GOT3 (cell line): ENCODE results near the gene SRA1.

ENCODE experiments used
- DNase-seq: peaks from one replicate; lab custom pipeline; 2025; ENCODE audit warnings: mixed read lengths; lab: John Stamatoyannopoulos, UW

The SRA1 gene

GRCh38 chr5:140550147-140551079 lies 6.9 kb downstream of the SRA1 start:
- no peak for DNase-seq

DNA sequence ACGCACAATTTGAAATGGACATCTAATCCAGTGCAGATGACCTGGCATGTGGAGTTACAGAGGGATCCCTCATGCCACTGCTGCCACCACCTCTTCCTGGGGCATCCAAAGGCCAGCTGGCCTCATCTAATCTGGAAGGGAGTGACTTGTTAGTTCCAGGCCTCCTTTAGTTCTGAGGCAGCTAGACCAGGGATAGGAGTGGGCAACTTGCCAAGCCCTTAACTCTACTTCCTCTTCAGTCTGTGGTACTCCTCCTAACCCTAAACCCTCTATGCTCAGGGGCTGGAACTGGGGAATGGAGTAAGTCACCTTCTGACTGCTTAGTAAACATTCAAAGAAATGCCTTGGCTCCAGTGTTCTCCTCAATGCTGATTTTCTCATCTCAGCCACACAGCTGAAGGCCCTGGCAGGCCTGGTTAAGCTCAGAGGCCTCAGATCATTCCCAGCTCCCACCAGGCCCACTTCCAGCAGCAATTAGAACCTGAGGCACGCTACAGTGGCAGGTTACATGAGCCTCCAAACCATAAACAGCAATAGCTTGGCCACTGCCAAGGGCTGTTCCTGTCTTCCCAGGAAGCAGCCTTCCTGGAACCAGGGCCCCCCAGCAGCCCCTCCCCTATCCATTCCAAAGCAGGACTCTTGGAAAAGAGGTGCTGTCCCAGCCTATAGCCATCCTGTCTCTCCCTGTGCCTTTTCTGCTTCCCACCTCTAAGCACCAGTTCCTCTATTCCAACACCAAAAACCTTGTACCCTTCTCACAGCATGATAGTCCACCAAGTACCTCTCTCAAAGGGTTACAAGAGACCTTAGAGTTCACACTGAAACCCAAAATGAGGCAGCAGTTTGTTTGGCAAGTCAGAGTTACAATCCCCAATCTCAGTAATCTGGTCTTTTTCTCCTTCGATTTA lies 7.8 kb downstream of the SRA1 start:
- no peak for DNase-seq

DNA sequence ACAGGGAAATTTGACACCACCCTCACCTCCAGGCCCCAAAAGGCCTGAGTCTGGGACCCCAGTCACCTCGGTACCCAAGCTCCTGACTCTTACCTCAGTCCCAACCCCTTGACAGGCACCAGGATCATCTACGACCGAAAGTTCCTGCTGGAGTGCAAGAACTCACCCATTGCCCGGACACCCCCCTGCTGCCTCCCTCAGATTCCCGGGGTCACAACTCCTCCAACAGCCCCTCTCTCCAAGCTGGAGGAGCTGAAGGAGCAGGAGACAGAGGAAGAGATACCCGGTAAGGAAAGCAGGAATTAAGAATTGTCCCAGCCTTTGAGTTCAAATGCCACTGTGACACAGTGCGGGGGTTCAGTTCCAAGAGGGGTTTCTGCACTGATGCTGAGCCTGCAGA lies 8.5 kb downstream of the SRA1 start:
- no peak for DNase-seq

GRCh38 chr5:140548300-140548688 lies 9.0 kb downstream of the SRA1 start:
- DNase-seq = no peak

GRCh38 chr5:140547508-140548299 lies 9.6 kb downstream of the SRA1 start, which contains the start of gene EIF4EBP3:
EIF4EBP3 (plus strand) TSS chr5:140547662; CDS start chr5:140547738, 76 bp downstream.
- peak; percentile 94 for DNase-seq

- no peak for DNase-seq
These were observed 10.3 kb downstream of the SRA1 start for GRCh38 chr5:140546851-140547507.

DNA sequence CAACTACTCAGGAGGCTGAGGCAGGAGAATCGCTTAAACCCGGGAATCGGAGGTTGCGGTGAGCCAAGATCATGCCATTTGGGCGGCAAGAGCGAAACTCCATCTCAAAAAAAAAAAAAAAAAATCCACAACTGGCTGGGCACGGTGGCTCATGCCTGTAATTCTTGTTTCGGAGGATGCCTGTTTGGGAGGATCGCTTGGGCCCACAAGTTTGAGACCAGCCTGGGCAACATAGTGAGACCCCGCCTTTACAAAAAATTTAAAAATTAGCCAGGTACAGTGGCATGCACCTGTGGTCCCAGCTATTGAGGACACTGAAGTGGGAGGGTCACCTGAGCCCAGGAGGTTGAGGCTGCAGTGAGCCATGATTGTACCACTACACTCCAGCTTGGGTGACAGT lies 11.7 kb downstream of the SRA1 start:
- no peak for DNase-seq

- no peak for DNase-seq
These were observed 12.3 kb downstream of the SRA1 start for GRCh38 chr5:140544986-140545385.

GRCh38 chr5:140542972-140543371 lies 14.3 kb downstream of the SRA1 start:
- DNase-seq = no peak

DNA sequence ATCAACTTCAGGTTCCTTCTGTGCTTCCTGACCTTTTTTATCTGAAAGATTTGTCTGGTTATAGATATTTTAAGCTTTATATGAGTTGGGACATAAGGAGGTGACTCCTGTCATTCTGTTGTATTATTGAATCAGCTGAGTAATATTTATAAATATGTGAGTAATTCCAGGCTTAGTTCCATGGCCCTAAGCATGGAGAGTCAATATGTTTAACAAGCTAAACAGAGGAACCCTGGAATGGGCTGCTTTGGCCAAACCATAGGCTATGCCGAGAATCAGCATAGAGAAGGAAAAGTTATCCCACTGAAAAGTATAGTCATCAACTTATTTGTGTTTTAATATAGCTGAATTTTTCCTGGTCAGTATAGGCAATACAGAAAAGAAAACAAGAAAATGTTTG lies 17.0 kb downstream of the SRA1 start:
- DNase-seq = no peak

- DNase-seq = no peak
These were observed 33.3 kb downstream of the SRA1 start for GRCh38 chr5:140524003-140524402.

DNA sequence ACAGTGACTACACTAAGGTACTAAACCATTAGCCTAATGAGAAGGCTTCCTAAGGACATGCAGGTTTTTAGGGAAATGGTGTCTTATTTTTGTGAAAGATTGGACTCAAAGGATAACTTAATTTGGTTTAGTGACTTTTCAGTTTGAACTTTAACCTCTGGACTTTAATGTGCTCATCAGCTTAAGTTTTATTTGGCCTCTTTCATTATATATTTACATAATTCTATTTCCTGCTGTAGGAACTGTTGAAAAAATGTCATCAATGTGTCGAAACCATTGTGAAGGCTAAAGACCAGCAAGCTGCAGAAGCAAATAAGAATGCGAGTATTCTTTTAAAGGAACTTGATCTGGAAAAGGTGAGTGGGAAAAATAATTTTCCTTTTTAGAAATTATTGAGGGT lies 44.1 kb downstream of the SRA1 start:
- no peak for DNase-seq

DNA sequence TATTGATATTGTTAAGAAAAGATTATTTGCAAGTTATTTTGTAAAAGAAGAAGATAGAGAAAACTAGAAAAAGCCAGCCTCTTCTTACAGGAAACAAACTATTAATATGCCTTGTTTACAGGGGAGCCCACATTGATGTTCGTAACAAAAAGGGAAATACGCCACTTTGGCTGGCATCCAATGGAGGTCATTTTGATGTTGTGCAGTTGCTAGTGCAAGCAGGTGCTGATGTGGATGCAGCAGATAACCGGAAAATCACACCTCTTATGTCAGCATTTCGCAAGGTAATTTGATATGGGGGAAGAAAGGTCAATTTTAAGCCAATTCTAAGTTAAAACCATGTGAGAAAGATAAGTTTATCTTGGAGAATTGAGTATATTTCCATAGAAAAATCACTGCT lies 47.4 kb downstream of the SRA1 start:
- no peak for DNase-seq

GRCh38 chr5:140502834-140503233 lies 54.4 kb downstream of the SRA1 start:
- DNase-seq = no peak
